ENCODE results near the gene TPD52L2. TPM values are rescaled to one million over a fixed set of nuclear protein-coding genes. Genes with fewer than 3 reads are reported as not detected.
"Not testable (repeated sequence)": the region's sequence is repeated elsewhere in the genome, so short reads cannot be mapped to it uniquely, and the experiment has no call there.

The TPD52L2 gene
- total and polyA plus RNA-seq, 2 donors from 2014 or later: 73.1 to 78.0 TPM

GRCh38 chr20:63929071-63929470, 64.0 kb downstream of the TPD52L2 start:
- Histone ChIP-seq H3K9me3 (ENCODE audit: control insufficient read depth in 2 of 3, insufficient read depth in 1 of 3, low read length in 3 of 3) (no peaks in the 10 kb centered on the region), H3K36me3 (ENCODE audit: control insufficient read depth in 2 of 3, insufficient read depth in 3 of 3, low read length in 3 of 3) (peaks cover 2 to 38% (median 21%) of the 10 kb centered on the region in 3 donors), H3K4me3 (ENCODE audit: low read length in 3 of 3) (no peak overlapping the region), H3K27ac (ENCODE audit: low read depth in 2 of 2, low read length in 2 of 2) (no peak overlapping the region), H3K4me1 (ENCODE audit: control insufficient read depth in 2 of 3, insufficient read depth in 2 of 3, low read depth in 1 of 3, low read length in 3 of 3) (peaks cover 0 to 5% (median 0%) of the 10 kb centered on the region in 3 donors), H3K27me3 (ENCODE audit: control insufficient read depth, insufficient read depth, low read length) (no peaks in the 10 kb centered on the region), H3K9ac (ENCODE audit: low read length in 3 of 3) (no peak overlapping the region)
- intact Hi-C loops (cut with DNase I): no loop called here
- FAIRE-seq (no peak), DNase-seq (no peak)
- no peak for TF ChIP-seq CTCF (IDR thresholded peaks at IDR 0.05; ENCODE audit: borderline replicate concordance, extremely low read depth, insufficient read depth)

- peaks cover 2 to 40% (median 21%) of the 10 kb centered on the region in 3 donors for H3K36me3 ChIP-seq (ENCODE audit: control insufficient read depth in 2 of 3, insufficient read depth in 3 of 3, low read length in 3 of 3)
- not testable (repeated sequence) for FAIRE-seq
These were observed 64.4 kb downstream of the TPD52L2 start for GRCh38 chr20:63929473-63929883.

GRCh38 chr20:63930971-63931553, 66.0 kb downstream of the TPD52L2 start:
- DNase-seq: peak in 1 of 5 donors; percentile 68
- Histone ChIP-seq H3K4me3 (ENCODE audit: low read length in 3 of 3) (no peak overlapping the region), H3K36me3 (ENCODE audit: control insufficient read depth in 2 of 3, insufficient read depth in 3 of 3, low read length in 3 of 3) (peaks cover 2 to 49% (median 24%) of the 10 kb centered on the region in 3 donors), H3K27me3 (ENCODE audit: control insufficient read depth, insufficient read depth, low read length) (no peaks in the 10 kb centered on the region), H3K9me3 (ENCODE audit: control insufficient read depth in 2 of 3, insufficient read depth in 1 of 3, low read length in 3 of 3) (no peaks in the 10 kb centered on the region), H3K4me1 (ENCODE audit: control insufficient read depth in 2 of 3, insufficient read depth in 2 of 3, low read depth in 1 of 3, low read length in 3 of 3) (peaks cover 0 to 3% (median 0%) of the 10 kb centered on the region in 3 donors), H3K9ac (ENCODE audit: low read length in 3 of 3) (no peak overlapping the region), H3K27ac (ENCODE audit: low read depth in 2 of 2, low read length in 2 of 2) (no peak overlapping the region)
- intact Hi-C loops (cut with DNase I): no loop called here
- FAIRE-seq: no peak
- TF ChIP-seq CTCF (IDR thresholded peaks at IDR 0.05; ENCODE audit: borderline replicate concordance, extremely low read depth, insufficient read depth): no peak

More at GRCh38 chr20:63929473-63929883, 64.4 kb downstream of the TPD52L2 start:
- H3K4me1 ChIP-seq (ENCODE audit: control insufficient read depth in 2 of 3, insufficient read depth in 2 of 3, low read depth in 1 of 3, low read length in 3 of 3); DNase-seq; H3K27me3 ChIP-seq (ENCODE audit: control insufficient read depth, insufficient read depth, low read length); H3K27ac ChIP-seq (ENCODE audit: low read depth in 2 of 2, low read length in 2 of 2); intact Hi-C loops (cut with DNase I); H3K9me3 ChIP-seq (ENCODE audit: control insufficient read depth in 2 of 3, insufficient read depth in 1 of 3, low read length in 3 of 3); H3K9ac ChIP-seq (ENCODE audit: low read length in 3 of 3); H3K4me3 ChIP-seq (ENCODE audit: low read length in 3 of 3): not testable (repeated sequence)

- no peak for TF ChIP-seq CTCF (IDR thresholded peaks at IDR 0.05; ENCODE audit: borderline replicate concordance, extremely low read depth, insufficient read depth)
- intact Hi-C loops (cut with DNase I): no loop called here
- FAIRE-seq (no peak), DNase-seq (peak in 1 of 5 donors; percentile 76)
- Histone ChIP-seq H3K27ac (ENCODE audit: low read depth in 2 of 2, low read length in 2 of 2) (no peak overlapping the region), H3K9me3 (ENCODE audit: control insufficient read depth in 2 of 3, insufficient read depth in 1 of 3, low read length in 3 of 3) (no peaks in the 10 kb centered on the region), H3K4me3 (ENCODE audit: low read length in 3 of 3) (no peak overlapping the region), H3K27me3 (ENCODE audit: control insufficient read depth, insufficient read depth, low read length) (no peaks in the 10 kb centered on the region), H3K36me3 (ENCODE audit: control insufficient read depth in 2 of 3, insufficient read depth in 3 of 3, low read length in 3 of 3) (peaks cover 2 to 51% (median 24%) of the 10 kb centered on the region in 3 donors), H3K9ac (ENCODE audit: low read length in 3 of 3) (no peak overlapping the region), H3K4me1 (ENCODE audit: control insufficient read depth in 2 of 3, insufficient read depth in 2 of 3, low read depth in 1 of 3, low read length in 3 of 3) (no peaks in the 10 kb centered on the region)
These were observed 66.7 kb downstream of the TPD52L2 start for GRCh38 chr20:63931735-63932134.
